GM18508 (cell line): ENCODE results near the gene MEGF6.

Source experiments
- ATAC-seq: cut with Tn5 transposase; IDR thresholded peaks from one replicate; pipeline ENCODE4 v1.9.1; 2021; ENCODE audit warnings: moderate number of reproducible peaks; ENCODE audit not compliant: insufficient read depth, unreplicated experiment

The MEGF6 gene

DNA sequence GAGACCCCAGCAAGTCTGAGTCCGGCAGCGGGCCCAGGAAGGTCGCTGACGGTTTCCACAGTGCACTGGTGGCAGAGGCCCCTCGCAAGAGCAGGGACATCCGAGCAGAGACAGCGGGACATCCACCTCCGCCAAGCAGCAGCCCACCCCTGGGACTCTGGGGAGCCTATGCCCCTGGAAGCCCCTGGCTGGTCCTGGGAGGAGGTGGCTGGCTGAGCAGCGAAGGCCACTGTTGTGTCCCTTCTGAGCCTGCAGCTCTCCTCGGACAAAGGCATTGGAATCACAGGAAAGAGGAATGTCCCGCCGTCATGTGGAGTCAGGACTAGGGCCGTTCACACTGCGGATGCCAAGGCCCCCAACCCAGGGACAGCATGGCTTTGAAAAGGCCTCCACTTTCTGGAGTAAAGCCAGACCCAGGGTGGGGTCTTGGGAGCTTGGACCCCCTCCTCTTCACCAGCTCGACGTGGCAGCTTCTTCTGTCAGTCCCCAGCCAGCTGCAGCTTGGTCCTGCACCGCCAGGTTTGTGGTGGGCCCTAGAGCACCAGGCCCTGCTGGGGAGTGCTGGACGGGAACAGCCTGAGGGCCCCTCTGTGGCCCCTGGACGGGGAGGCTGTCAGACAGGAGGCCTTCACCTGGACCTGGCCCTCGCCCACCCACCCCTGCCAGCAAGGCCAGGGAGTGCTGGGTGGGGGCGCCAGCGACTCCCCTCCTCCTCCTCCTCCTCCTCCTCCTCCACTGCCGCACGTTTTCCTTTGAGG, 1.4 kb downstream of the MEGF6 start:
- no peak for ATAC-seq

DNA sequence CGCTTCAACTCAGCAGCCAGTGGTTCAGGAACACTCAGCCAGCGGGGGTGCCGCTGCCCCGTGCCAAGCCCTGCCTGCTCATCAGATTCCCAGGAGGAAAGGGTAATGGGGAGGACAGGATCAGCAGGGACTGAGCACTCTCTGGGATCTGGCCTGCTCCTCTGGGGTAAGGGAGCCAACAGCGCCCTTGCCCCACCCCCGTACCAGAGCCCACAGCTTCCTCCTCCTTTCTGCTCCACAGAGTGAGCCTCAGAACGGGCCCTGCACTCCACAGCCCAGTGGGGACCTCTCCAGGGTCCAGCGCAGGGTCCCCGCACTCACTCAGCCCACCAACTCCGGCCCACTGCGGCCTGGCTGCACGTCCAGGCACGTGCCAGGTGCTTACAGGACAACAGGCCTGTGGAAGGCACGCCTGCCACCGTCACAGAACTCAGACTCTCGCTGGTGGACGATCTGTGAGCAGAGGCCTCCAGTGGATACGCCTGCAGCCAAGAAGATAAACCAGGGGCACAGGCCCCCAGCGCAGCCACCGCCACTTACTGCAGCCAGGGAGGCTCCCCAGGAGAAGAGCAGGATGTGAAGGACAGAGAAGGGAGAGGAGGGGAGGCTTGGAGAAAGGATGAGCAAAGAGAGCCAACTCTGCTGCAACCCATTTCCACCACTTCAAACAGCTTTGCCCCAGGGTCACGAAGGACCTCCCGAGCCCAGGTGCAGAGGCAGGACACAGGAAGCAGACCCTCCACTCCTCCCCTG, 2.1 kb downstream of the MEGF6 start:
- ATAC-seq = no peak

DNA sequence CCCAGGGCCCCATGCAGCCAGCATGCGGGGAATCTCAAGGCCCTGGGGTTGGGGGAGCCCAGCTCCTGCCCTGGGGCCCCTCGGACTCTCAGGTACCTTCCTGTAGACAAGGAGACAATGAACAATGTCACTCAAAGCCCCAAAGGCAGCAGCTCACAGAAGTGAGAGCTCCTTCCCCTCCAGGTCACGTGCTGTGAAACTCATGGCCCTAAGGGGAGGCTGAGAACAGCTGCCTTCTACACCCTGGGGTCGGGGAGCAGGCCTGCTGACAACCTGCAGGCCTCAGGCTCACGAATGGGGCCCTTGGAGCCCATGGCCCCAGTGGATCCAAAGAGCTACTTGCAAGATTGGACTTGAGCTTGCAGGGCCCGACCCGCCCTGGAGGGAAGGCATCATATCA, 3.2 kb downstream of the MEGF6 start:
- no peak for ATAC-seq

DNA sequence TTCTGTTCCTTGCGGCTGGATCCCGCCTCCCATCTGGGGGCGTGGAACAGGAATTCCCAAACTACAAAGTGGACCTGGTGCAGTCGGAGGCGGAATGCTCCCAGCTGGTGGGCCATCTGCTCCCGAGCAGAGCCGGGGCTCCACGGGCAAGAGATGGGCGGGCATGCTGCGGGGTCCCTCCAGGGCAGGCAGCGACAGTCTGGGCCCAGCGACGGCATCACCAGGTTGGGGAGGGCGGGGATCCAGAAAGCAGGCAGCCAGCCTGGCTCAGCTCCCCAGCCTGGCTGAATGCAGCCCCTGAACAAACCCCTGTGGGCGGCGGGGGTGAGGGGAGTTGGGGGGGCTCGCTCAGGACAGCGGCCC, 3.6 kb downstream of the MEGF6 start:
- ATAC-seq = no peak

DNA sequence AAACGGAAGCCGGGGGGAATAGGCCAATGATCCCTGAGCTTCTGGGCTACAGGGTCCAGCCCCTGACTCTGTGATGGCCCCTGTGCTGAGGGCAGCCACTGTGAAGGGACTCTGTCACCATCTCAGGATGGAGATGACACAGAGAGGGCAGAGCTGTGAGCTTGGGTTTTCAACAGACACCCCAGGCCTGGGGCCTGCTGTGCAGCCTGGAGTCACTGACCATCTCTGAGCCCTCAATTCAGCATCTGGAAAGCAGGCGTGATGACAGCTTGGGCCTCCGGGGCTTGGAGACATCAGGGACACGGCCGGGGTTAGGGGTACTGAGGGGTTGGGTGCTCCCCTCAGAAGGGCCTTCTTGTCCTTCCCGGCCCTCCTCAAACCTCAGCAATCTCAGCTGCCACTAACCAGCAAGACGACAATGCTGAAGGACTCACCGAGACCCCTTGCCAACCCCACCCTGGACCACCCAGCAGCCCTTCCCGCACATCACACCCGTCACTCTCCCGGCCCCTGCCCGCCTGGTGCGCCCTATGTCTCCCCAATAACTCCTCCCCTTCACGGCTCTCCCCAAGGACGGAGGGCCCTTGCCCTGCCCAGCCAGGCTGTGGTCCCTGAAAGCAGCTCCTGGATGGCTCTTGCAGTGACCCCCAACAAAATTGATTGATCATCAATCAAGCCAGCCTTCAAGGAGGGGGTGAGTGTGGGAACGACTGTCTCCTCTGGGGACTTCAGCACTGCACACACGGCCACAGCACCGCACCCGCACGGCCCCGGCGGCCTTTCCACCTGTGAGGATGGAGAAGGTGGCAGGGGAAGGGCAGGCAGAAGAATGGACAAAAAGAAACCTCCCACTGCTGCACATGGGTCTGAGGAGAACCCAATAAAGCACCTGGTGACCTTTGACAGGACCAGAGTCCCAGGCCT, 4.3 kb downstream of the MEGF6 start:
- ATAC-seq = no peak

DNA sequence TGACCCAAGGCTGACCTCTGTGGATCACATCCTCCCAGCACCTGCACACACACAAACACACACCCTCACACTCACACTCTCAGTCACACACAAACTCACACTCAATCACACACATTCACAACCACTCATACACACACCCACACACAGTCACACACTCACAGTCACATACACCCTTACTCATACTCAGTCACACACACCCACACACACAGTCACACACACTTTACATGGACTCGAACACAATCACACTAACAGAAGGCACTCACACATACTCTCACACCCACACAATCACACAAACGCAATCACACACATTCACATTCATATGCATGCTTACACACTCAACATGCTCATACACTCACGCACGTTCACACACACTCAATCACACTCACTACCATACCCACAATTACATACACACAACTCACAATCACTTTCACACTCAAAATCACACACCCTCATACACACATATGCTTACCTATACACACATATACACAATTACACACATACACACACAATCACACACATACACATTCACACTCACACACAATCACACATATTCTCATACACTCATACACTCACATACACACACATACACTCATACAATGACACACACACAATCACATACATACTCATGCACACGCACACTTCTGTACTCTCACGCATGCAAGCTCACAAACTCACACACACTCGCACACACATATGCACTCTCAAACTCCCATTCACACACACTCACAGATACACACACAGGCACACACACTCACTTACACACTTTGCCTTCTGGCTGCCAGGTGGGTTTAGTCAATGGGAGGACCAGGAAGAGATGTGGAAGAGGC, 6.1 kb downstream of the MEGF6 start:
- ATAC-seq = no peak

DNA sequence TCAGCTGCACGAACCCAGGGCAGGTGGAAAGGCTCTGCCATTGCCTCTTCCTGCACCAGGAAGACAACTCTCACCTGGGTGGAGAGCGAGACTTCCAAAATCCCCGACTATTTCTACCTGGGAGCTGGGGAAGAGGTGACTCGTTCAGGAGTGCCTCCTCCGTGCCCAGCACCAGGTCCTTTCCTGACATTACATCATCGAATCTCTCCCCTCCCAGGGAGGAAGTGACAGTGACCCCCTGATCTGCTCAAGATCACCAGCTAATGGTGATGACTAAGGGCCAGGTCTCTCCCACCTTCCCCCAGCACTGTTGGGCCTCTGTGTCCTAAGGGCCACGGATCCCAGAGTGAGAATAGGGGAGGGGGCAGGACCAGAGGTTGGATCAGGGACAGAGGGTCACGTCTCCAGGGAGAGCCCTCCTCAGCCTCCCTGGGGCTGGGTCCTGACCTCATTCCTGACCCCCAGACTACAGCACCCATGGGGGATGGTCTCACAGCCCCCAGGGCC, 6.8 kb downstream of the MEGF6 start:
- ATAC-seq = no peak

DNA sequence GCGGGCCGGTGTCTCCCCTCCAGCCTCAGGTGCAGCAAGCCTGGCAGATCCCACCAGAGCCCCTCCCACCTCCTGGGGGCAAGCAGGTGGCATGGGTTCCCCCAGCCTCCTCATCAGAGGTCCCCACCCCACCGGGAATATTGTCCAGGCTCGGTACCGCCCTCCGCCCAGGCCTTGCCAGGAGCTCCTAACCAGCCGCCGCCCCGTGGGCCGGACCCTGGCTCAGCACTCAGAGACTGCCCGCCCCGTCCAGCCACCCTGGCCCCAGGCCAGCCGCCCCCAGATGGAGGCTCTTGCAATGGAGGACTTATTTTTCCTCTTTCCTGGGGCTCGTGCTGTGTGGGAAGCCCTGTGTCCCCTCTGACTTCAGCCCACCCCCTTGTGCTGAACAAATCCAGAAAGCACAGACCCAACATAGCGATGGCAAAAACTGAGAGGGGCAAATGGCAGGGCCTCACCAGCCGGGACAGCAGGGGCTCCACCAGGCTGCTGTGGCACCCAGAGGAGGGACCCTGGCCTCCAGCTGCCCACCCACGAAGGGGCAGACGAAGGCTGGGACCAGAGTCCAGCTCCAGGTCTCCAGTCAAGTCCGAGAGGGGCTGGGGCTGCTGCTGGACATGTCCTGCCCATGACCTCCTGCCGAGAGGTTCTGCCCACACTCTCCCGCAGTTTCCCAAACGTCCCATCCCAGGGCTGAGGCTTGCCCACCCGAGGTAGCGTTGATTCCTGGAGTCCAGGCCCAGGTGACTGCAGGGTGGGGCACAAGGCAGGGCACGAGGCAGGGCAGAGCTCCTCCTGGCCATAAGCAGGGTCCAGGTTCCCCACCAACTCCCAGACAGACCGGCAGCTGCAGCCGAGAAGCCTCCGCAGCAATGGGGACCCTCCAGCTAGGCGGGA, 7.5 kb downstream of the MEGF6 start:
- ATAC-seq = no peak

DNA sequence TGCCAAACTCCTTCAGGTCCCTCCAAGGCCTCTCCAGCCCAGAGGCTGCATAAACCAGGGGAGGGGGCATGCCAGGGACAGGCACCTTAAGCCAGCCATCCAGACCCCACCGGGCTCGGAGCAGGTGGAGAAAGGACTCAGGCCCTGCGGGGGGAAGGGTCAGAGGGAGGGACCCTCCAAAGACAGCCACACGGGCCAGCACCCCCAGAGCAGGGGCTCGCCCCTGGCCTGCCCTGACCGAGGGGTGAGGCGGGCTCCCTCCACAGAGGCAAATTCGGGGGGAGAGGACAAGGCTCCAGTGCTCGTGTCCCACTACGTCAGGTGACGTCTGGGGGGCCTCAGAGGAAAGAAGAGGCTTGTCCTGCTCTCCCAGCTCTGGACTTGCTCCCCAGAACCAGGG, 8.2 kb downstream of the MEGF6 start:
- ATAC-seq = no peak

DNA sequence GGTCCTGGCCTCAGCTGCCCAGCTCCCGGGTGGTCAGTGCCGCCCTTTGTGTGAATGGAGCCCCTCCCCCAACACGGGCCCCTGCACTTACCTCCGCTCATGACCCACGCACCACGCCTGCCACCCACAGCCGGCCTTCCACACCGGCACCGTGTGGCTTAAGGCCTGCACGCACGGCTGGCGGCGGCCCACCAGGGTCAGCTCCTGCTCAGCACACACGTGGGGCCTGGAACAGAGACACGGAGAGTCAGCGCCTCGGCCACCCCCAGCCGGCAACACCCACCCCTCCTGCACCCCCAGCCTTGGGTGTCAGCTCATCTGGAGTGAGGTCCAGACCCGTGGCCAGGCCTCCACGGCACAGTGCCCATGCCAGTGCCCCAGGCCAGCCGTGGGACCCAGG, 8.9 kb downstream of the MEGF6 start:
- ATAC-seq = no peak

DNA sequence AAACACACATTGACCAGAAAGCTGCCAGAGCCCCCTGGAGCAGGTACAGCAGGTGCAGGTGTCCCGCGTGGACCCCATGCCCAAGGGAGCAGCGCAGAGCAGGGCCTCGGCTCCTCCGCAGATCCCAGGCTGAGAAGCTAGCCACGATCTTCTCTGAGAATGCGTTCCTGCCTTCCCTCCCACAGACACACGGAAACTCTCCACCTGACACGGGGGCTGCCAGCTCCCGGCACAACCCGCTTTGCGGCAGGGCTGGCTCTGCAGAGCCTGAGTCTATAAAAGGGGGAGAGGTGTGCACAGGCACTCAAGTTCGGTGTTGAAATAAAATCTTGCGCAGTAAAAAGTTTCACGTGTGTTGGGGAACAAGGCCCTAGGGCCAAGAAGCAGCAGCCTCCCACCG, 9.6 kb downstream of the MEGF6 start:
- ATAC-seq = no peak

DNA sequence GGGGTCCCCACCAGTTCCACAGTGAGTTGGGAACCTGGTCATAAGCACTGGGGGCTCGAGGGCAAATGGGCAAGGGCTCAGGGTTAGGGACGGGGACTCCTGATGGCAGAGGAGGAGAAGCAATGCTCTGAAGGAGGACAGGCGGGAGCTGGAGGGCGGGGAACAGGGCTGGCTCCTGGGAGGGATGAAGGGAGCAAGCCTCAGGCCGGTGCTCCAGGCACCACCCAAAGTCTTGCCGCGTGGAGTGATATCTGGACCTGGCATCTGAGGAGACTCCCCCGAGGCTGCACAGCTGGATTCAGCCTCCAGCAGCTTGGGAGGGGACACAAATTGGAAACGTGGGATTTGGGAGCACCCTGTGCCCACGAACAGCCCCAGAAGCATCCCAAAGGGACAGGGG, 11.0 kb downstream of the MEGF6 start:
- ATAC-seq = no peak

DNA sequence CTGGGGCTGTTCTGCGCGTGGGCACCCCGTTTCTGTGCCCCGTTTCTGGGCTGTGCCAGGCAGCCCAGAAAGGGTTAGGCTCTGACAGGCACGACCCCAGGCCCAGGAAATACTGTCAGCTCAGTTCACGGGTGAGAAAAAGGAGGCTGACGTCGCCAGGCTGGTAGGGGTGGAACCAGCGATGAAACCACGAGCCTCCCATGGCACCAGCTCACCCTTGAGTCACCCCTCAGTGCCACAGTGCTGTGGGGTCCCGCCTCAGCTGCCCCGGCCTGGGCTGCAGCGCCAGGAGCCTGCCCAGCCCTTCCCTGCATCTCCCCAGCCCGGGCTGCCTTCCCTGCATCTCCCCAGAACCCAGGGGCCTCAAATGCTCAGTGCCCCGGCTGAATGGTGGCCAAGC, 11.5 kb downstream of the MEGF6 start:
- no peak for ATAC-seq

DNA sequence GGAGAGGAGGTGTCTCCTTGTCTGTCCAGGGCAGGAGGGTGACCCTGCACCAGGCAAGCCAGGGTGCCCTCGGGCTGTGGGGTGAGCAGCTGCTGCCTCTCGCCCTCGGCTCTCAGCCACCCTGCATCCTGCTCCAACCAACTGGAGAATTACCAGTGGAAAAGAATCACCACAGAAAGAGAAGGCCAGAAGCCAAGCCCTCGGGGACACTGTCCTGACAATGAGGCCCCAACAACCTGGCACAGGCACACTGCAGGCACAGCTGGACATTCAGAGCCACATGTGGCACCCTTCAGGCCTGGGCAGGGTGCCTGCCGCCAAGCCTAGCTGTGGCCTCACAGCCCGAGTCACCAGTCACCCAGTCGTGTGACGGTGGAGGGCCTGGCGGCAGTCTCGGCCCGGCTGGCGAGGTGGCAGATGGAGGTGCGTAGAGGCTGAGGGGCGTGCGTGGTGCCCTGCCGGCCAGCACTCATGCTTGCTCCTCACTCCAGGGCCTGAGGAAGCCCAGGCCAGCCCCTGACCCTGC, 12.0 kb downstream of the MEGF6 start:
- no peak for ATAC-seq

DNA sequence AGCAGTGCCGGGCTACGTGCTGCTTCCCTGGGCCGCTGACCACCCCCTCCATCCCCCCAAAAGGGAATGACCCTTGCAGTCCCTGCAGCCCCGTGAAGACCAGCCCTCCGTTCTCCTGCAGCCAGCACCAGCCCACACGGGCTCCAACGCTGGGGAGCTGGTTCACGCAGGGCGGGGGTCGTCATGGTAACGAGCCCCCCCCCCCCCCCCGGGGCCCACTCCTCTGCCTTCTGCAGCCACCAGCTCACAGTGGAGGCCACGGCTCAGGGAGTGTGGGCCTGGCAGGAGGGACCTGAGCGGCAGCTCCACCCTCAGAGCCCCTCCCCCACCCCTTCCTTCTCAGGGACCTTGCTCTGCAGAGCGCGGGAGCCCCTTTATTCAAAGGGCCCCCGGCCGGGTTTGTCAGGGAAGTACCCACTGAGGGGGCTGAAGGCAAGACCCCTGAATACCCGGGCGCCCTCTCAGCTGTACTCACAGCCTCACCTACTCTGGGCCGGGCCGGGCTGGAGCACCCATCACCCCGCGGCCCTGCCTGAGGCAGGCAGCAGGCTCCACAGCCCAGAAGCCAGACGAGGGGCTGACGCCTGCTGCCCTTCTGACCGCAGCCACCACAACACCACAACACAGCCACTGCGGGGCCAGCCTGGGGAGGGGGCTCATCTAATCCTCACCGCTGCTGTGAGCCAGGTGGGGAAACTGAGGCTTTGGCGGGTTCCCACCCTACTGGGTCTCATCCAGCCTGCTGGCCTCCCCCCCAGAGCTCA, 12.6 kb downstream of the MEGF6 start:
- ATAC-seq = no peak

DNA sequence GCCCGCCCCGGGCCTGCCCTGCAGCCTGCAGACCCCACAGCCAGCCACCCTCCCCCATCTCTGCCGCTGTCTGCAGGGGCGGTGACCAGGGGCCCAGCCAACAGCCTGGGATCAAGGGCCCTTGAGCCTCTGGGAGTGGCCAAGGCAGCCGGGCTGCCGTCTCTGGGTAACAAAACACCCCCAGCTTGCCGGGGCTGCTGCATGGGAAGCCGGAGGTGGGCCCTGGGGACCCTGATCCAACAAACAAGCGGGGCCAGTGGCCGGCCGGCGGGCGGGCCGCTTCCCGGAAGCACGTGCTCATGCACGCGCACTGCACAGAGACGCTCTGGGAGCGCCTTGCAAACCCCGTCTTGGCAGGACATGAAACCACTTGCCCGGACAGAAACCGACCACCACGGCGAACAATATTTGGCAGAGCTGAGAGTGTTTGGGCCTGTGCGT, 13.2 kb downstream of the MEGF6 start:
- ATAC-seq = no peak

DNA sequence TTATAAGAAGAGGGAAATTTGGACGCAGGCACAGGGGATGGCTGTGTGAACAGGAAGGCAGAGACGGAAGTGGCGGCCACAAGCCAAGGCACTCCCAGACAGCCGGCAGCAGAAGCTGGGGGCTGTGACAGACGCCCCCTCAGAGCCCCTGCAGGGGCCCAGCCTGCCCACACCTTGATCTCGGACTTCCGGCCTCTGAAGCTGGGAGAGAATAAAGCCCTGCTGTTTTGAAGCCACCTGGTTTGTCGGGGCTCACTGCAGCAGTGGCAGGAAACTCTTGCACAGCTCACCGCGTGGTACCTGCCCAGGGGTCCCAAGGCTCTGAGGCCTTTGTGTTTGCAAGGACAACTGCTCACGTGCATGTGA, 13.7 kb downstream of the MEGF6 start:
- no peak for ATAC-seq
